HCT116 (cell line): ENCODE measurements around the gene DNMT3A. TPM values are rescaled to one million over a fixed set of nuclear protein-coding genes. Genes with fewer than 3 reads are reported as not detected.

Experiments used
- ATAC-seq: fragments of 200-7000 bp; cut with Tn5 transposase; 2 replicates; pipeline ENCODE4 v1.9.1; 2020; ENCODE audit warnings: mild to moderate bottlenecking, moderate library complexity
- BruUV-seq: library from RNA; stranded (reverse); fragments of 400-500 nt; replicated peaks from 2 replicates; lab custom pipeline; 2021; lab: Mats Ljungman, UMichigan
- CTCF ChIA-PET: fragments of 300-600 bp; sonication (Branson Sonifier 250); formaldehyde crosslinking; loops from one replicate; lab custom pipeline; 2021; ENCODE audit warnings: antibody characterized with exemption; lab: Charles Lee
- POLR2A ChIA-PET: fragments of 300-600, 350-600 bp; sonication (Branson Sonifier 250); formaldehyde crosslinking; loops from one replicate; lab custom pipeline; 2021; ENCODE audit warnings: antibody characterized with exemption; lab: Charles Lee
- RAD21 ChIA-PET, 2 experiments: fragments of 300-600 bp; sonication (Branson Sonifier 250); formaldehyde crosslinking; loops; one replicate each; lab custom pipeline; 2023; ENCODE audit warnings: low total read pairs in 2 of 2; ENCODE audit not compliant: uncharacterized antibody in 2 of 2, unreplicated experiment in 2 of 2, low non-redundant PET in 1 of 2; lab: Charles Lee
- DNase-seq: peaks from one replicate; pipeline ENCODE4 v3.0.0-alpha.2; 2010; ENCODE audit warnings: low read depth, low spot score
- H2AFZ ChIP-seq: fragments of 200-600 bp; shearing (Covaris generic), sonication (generic); 2 replicates; pipeline ENCODE4 v1.6.1; 2017; ENCODE audit warnings: low read depth, mixed run types, mixed read lengths, antibody characterized with exemption, low read length; ENCODE audit not compliant: poor library complexity, severe bottlenecking
- H3K27ac ChIP-seq: 2 replicates; pipeline ENCODE4 v1.5.1; 2012; ENCODE audit warnings: low read depth, low read length
- H3K27me3 ChIP-seq: fragments of 200-600 bp; sonication (generic); 2 replicates; pipeline ENCODE4 v1.6.1; 2016; ENCODE audit warnings: mixed run types, low read length, mixed read lengths; ENCODE audit not compliant: insufficient read depth
- H3K36me3 ChIP-seq, 2 experiments: fragments of 200-500 bp in 1 of 2; fragments of 200-600 bp in 1 of 2; sonication (Bioruptor generic) in 1 of 2; sonication (generic) in 1 of 2; 2 replicates each; pipeline versions ENCODE4 v1.5.1 to v1.6.1; 2014 to 2016; ENCODE audit warnings: low read length in 2 of 2, inconsistent platforms in 1 of 2, mixed read lengths in 1 of 2, mixed run types in 1 of 2; ENCODE audit not compliant: insufficient read depth in 2 of 2, control insufficient read depth in 1 of 2
- H3K4me1 ChIP-seq, 2 experiments: fragments of 200-600 bp in 1 of 2; sonication (generic) in 1 of 2; 2 replicates each; pipeline versions ENCODE4 v1.5.1 to v1.6.1; 2012 to 2017; ENCODE audit warnings: low read length in 2 of 2, inconsistent platforms in 1 of 2, mild to moderate bottlenecking in 1 of 2, mixed read lengths in 1 of 2, mixed run types in 1 of 2, moderate library complexity in 1 of 2; ENCODE audit not compliant: insufficient read depth in 2 of 2, control insufficient read depth in 1 of 2
- H3K4me2 ChIP-seq: fragments of 200-600 bp; sonication (generic); 2 replicates; pipeline ENCODE4 v1.6.1; 2017; ENCODE audit warnings: mixed run types, low read length, mixed read lengths
- H3K4me3 ChIP-seq, 2 experiments: fragments of 200-600 bp in 1 of 2; sonication (generic) in 1 of 2; replicated peaks in 1 of 2; 2 replicates each; pipeline ENCODE4 v1.5.1; 2011 to 2016; ENCODE audit warnings: low read length in 2 of 2, control low read depth in 1 of 2, low read depth in 1 of 2, mild to moderate bottlenecking in 1 of 2, mixed read lengths in 1 of 2, mixed run types in 1 of 2
- H3K79me2 ChIP-seq: fragments of 200-600 bp; sonication (generic); 2 replicates; pipeline ENCODE4 v1.6.1; 2017; ENCODE audit warnings: mild to moderate bottlenecking, mixed run types, low read length, moderate library complexity, mixed read lengths; ENCODE audit not compliant: insufficient read depth
- H3K9ac ChIP-seq: fragments of 200-600 bp; sonication (generic); 2 replicates; pipeline ENCODE4 v1.6.1; 2016; ENCODE audit warnings: low read length, mixed read lengths
- H3K9me2 ChIP-seq: fragments of 200-600 bp; sonication (generic), shearing (Covaris generic); 2 replicates; pipeline ENCODE4 v1.6.1; 2017; ENCODE audit warnings: mixed run types, mild to moderate bottlenecking, moderate library complexity; ENCODE audit not compliant: insufficient read depth
- H3K9me3 ChIP-seq, 2 experiments: fragments of 200-500 bp in 1 of 2; fragments of 200-600 bp in 1 of 2; sonication (Bioruptor generic) in 1 of 2; sonication (generic) in 1 of 2; 2 replicates each; pipeline ENCODE4 v1.6.1; 2014 to 2017; ENCODE audit warnings: low read length in 2 of 2, mixed read lengths in 2 of 2, inconsistent platforms in 1 of 2, low read depth in 1 of 2, mild to moderate bottlenecking in 1 of 2, mixed run types in 1 of 2, moderate library complexity in 1 of 2; ENCODE audit not compliant: control insufficient read depth in 1 of 2, insufficient read depth in 1 of 2
- H4K20me1 ChIP-seq: fragments of 200-600 bp; sonication (generic), shearing (Covaris generic); 2 replicates; pipeline ENCODE4 v1.6.1; 2017; ENCODE audit warnings: mixed run types, mild to moderate bottlenecking, moderate library complexity; ENCODE audit not compliant: insufficient read depth
- ATF3 ChIP-seq: IDR thresholded peaks from 2 replicates; pipeline ENCODE4 v1.6.1; 2012
- CEBPB ChIP-seq: IDR thresholded peaks from 2 replicates; pipeline ENCODE4 v1.6.1; 2012; ENCODE audit warnings: low read depth
- EGR1 ChIP-seq: IDR thresholded peaks from 2 replicates; pipeline ENCODE4 v1.6.1; 2012; ENCODE audit warnings: low read depth
- ELF1 ChIP-seq: IDR thresholded peaks from 2 replicates; pipeline ENCODE4 v1.6.1; 2012; ENCODE audit warnings: low read depth, borderline replicate concordance
- EZH2phosphoT487 ChIP-seq: fragments of 200-600 bp; IDR thresholded peaks from 2 replicates; pipeline ENCODE4 v1.6.1; 2018; ENCODE audit warnings: antibody characterized with exemption, borderline replicate concordance
- MAX ChIP-seq: IDR thresholded peaks from 2 replicates; pipeline ENCODE4 v1.6.1; 2012
- POLR2AphosphoS5 ChIP-seq: IDR thresholded peaks from 2 replicates; pipeline ENCODE4 v1.6.1; 2011; ENCODE audit warnings: mild to moderate bottlenecking, low read depth, low read length, moderate library complexity
- RAD21 ChIP-seq: IDR thresholded peaks from 2 replicates; pipeline ENCODE4 v1.6.1; 2012; ENCODE audit warnings: low read depth, mild to moderate bottlenecking
- SIN3A ChIP-seq: IDR thresholded peaks from 2 replicates; pipeline ENCODE4 v1.6.1; 2012; ENCODE audit warnings: low read depth
- SP1 ChIP-seq: IDR thresholded peaks from 2 replicates; pipeline ENCODE4 v1.6.1; 2012; ENCODE audit warnings: low read depth
- SRF ChIP-seq: IDR thresholded peaks from 2 replicates; pipeline ENCODE4 v1.6.1; 2012; ENCODE audit warnings: low read depth
- TCF7L2 ChIP-seq: IDR thresholded peaks from 2 replicates; pipeline ENCODE4 v1.7.0; 2011; ENCODE audit warnings: borderline replicate concordance, inconsistent platforms; ENCODE audit not compliant: insufficient read depth, insufficient read length; ENCODE audit errors: extremely low read depth
- YY1 ChIP-seq: IDR thresholded peaks from 2 replicates; pipeline ENCODE4 v1.6.1; 2011; ENCODE audit warnings: low read length, low read depth, moderate library complexity, mild to moderate bottlenecking; ENCODE audit not compliant: insufficient replicate concordance; ENCODE audit errors: extremely low read depth
- ZBTB33 ChIP-seq: IDR thresholded peaks from 2 replicates; pipeline ENCODE4 v1.6.1; 2011; ENCODE audit warnings: mild to moderate bottlenecking, low read length, moderate library complexity; ENCODE audit not compliant: insufficient replicate concordance; ENCODE audit errors: extremely low read depth
- ZFX ChIP-seq: fragments of 450-650 bp; IDR thresholded peaks from 2 replicates; pipeline ENCODE4 v1.6.1; 2017
- ZNF274 ChIP-seq: fragments of 200-500 bp; sonication (Bioruptor generic); IDR thresholded peaks from 2 replicates; pipeline ENCODE4 v1.6.1; 2014; ENCODE audit warnings: mild to moderate bottlenecking, low read depth, low read length, inconsistent platforms
- intact Hi-C: fragments of 100-400 bp; cut with micrococcal nuclease; formaldehyde crosslinking; loops from 2 replicates; pipeline ENCODE4 v1.10.0; 2022
- total RNA-seq: library from RNA; stranded (reverse); gene quantifications from one replicate; pipeline ENCODE4 v1.2.1, GENCODE V29; 2021; ENCODE audit not compliant: unreplicated experiment
- TF ChIP-seq, protein P1 (sequence below): IDR thresholded peaks from 2 replicates; pipeline ENCODE4 v1.6.1; 2012; ENCODE audit warnings: low read depth
- TF ChIP-seq, protein P2 (sequence below), 3 experiments: fragments of 200-600 bp in 1 of 3; sonication (generic) in 1 of 3; IDR thresholded peaks in 2 of 3; conservative IDR thresholded peaks in 1 of 3; 2 replicates each; pipeline ENCODE4 v1.5.1; 2012 to 2017; ENCODE audit warnings: low read depth in 2 of 3, low read length in 2 of 3, antibody characterized with exemption in 1 of 3, borderline replicate concordance in 1 of 3, control low read depth in 1 of 3, mild to moderate bottlenecking in 1 of 3, mixed read lengths in 1 of 3, mixed run types in 1 of 3, moderate library complexity in 1 of 3; ENCODE audit not compliant: insufficient read depth in 1 of 3

Gene DNMT3A
- total RNA-seq, 1 experiment from 2014 or later, result 14.3 TPM

- no TSS peak for BruUV-seq
- POLR2A ChIA-PET, result no interaction called here
- no peak overlapping the region for H2AFZ ChIP-seq
- no peak overlapping the region for H3K9ac ChIP-seq
- no peaks in the 10 kb centered on the region for H3K9me2 ChIP-seq
- no peaks in the 10 kb centered on the region for H3K36me3 ChIP-seq
- CTCF ChIA-PET, result interaction anchor here (1.6 kb wide), 1 partner anchor 328 kb away, joined by 3 read pairs; no protein-coding TSS in a partner anchor
- no peak overlapping the region for H3K27ac ChIP-seq
- no peak for TF ChIP-seq ZFX
- no peak for TF ChIP-seq SRF
- TF ChIP-seq EZH2phosphoT487, result no peak
- TF ChIP-seq ZNF274, result no peak
- no peak for TF ChIP-seq POLR2AphosphoS5
- no peak for TF ChIP-seq TCF7L2
- no peak for TF ChIP-seq CEBPB
- TF ChIP-seq RAD21, result no peak
- TF ChIP-seq ZBTB33, result no peak
- TF ChIP-seq EGR1, result no peak
- no peak for TF ChIP-seq SP1
- TF ChIP-seq YY1, result no peak
- no peak for TF ChIP-seq MAX
- TF ChIP-seq, protein P1, sequence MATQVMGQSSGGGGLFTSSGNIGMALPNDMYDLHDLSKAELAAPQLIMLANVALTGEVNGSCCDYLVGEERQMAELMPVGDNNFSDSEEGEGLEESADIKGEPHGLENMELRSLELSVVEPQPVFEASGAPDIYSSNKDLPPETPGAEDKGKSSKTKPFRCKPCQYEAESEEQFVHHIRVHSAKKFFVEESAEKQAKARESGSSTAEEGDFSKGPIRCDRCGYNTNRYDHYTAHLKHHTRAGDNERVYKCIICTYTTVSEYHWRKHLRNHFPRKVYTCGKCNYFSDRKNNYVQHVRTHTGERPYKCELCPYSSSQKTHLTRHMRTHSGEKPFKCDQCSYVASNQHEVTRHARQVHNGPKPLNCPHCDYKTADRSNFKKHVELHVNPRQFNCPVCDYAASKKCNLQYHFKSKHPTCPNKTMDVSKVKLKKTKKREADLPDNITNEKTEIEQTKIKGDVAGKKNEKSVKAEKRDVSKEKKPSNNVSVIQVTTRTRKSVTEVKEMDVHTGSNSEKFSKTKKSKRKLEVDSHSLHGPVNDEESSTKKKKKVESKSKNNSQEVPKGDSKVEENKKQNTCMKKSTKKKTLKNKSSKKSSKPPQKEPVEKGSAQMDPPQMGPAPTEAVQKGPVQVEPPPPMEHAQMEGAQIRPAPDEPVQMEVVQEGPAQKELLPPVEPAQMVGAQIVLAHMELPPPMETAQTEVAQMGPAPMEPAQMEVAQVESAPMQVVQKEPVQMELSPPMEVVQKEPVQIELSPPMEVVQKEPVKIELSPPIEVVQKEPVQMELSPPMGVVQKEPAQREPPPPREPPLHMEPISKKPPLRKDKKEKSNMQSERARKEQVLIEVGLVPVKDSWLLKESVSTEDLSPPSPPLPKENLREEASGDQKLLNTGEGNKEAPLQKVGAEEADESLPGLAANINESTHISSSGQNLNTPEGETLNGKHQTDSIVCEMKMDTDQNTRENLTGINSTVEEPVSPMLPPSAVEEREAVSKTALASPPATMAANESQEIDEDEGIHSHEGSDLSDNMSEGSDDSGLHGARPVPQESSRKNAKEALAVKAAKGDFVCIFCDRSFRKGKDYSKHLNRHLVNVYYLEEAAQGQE, result no peak
- TF ChIP-seq ELF1, result no peak
- no peak for TF ChIP-seq SIN3A
- no peak for TF ChIP-seq ATF3
- TF ChIP-seq, protein P2, sequence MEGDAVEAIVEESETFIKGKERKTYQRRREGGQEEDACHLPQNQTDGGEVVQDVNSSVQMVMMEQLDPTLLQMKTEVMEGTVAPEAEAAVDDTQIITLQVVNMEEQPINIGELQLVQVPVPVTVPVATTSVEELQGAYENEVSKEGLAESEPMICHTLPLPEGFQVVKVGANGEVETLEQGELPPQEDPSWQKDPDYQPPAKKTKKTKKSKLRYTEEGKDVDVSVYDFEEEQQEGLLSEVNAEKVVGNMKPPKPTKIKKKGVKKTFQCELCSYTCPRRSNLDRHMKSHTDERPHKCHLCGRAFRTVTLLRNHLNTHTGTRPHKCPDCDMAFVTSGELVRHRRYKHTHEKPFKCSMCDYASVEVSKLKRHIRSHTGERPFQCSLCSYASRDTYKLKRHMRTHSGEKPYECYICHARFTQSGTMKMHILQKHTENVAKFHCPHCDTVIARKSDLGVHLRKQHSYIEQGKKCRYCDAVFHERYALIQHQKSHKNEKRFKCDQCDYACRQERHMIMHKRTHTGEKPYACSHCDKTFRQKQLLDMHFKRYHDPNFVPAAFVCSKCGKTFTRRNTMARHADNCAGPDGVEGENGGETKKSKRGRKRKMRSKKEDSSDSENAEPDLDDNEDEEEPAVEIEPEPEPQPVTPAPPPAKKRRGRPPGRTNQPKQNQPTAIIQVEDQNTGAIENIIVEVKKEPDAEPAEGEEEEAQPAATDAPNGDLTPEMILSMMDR (IDR thresholded peaks at IDR 0.05 in 2 of 3, conservative IDR thresholded peaks at IDR 0.05 in 1 of 3; ENCODE audit: borderline replicate concordance in 1 of 3, insufficient read depth in 1 of 3, low read depth in 2 of 3, low read length in 2 of 3), result no peak
- H4K20me1 ChIP-seq, result no peaks in the 10 kb centered on the region
- intact Hi-C loops, result no loop called here
- no peak overlapping the region for H3K4me2 ChIP-seq
- RAD21 ChIA-PET, result no interaction called here
- DNase-seq (no peak), ATAC-seq (no peak)
- no peak overlapping the region for H3K4me3 ChIP-seq
- H3K27me3 ChIP-seq, result no peaks in the 10 kb centered on the region
- H3K9me3 ChIP-seq, result no peaks in the 10 kb centered on the region
- H3K4me1 ChIP-seq, result peaks cover 0 to 7% of the 10 kb centered on the region in 2 experiments; a peak in 2 of 4 replicates
- 0 out of 2 replicates have a peak, but pooled peaks cover 5% of the 10 kb centered on the region for H3K79me2 ChIP-seq
Measured at GRCh38 chr2:25336383-25336841, 5.3 kb downstream of the DNMT3A start.
